Measurements from ENCODE around the gene CNIH3. TPM values are rescaled to one million over a fixed set of nuclear protein-coding genes. Genes with fewer than 3 reads are reported as not detected.
"Not testable (repeated sequence)": the region's sequence is repeated elsewhere in the genome, so short reads cannot be mapped to it uniquely, and the experiment has no call there.

CNIH3 gene
- total and polyA plus RNA-seq, 7 experiments from 2014 or later: 1.0 to 4.2 (median 2.0) TPM

DNA sequence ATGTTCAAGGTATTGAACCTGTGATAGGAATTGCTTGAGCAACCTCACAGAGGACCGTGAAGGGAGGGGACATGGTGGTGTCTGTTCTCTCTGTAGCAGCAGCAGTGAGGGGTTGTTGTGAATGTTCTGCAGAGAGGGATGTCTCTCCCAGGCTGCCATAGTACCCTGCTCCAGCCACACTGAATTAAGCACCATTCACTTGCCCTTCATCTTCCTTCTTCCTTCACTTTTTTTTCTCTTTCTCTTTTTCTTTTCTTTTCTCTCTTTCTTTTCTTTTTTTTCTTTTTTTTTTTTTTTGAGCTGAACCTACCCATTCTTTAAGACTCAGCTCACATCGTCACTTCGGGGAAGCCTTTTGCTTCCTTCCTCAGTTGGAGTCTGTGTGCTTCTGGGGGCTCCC, 89.5 kb downstream of the CNIH3 start:
- no peak overlapping the region for H3K4me3 Mint-ChIP-seq
- peaks cover 0 to 11% (median 5%) of the 10 kb centered on the region in 5 donors for H3K27me3 Mint-ChIP-seq
- no peaks in the 10 kb centered on the region for H3K36me3 ChIP-seq (ENCODE audit: control insufficient read depth in 2 of 3, insufficient read depth in 3 of 3, low read length in 3 of 3)

DNA sequence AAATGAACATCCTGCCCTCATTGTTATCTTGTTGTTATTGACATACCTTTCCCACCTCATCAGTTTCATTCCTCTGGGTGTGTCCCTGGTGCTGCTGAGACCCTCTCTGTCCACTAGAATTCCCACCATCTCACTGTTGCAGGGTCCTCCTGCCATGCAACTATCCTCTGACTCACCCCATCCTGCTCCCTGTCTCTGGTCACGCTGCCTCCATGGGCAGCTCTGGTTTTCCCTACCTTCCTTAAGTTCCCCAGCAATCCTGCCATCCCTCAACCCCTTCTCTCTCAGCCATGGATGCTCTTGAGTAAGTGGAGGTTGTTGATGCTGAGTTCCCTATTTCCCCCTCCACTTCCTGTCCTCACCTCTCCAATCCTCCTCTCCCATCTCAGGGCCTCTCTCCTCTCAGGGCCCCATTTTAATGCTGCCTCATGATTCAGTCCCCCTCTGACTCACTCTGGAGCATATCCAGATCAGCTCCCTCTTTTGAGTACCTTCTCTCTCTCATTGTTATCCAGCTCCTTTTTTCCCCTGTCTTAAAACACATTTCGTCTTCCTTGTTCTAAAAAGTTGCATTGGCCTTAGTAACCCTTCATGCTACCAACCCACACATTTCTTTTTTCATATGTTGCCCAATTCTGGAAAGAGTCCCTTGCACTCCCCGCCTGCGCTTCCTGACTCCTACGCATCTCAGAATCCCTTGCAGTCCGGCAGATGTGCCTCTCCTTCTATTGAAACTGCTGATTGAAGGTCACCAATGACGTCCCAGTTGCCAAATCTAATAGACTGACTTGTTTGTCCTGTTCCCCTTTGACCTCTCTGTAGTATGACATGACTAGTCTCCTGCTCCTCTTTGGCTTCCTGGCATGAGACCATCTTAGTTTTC, 92.0 kb downstream of the CNIH3 start:
- Histone ChIP-seq H3K9me3 (ENCODE audit: control insufficient read depth in 2 of 3, low read length in 3 of 3) (no peaks in the 10 kb centered on the region), H3K4me1 (ENCODE audit: control insufficient read depth in 2 of 2, insufficient read depth in 2 of 2, low read length in 2 of 2) (no peaks in the 10 kb centered on the region), H3K4me3 (ENCODE audit: low read length) (no peak overlapping the region), H3K27ac (ENCODE audit: low read depth, low read length) (no peak overlapping the region), H3K36me3 (ENCODE audit: control insufficient read depth in 2 of 3, insufficient read depth in 3 of 3, low read length in 3 of 3) (no peaks in the 10 kb centered on the region), H3K27me3 (ENCODE audit: control insufficient read depth in 2 of 2, insufficient read depth in 2 of 2, low read length in 2 of 2) (no peaks in the 10 kb centered on the region)
- Mint-ChIP-seq H3K4me3 (no peak overlapping the region), H3K27ac (no peak overlapping the region), H3K9me3 (no peaks in the 10 kb centered on the region), H3K4me1 (peaks cover 0 to 6% (median 0%) of the 10 kb centered on the region in 7 donors), H3K36me3 (no peaks in the 10 kb centered on the region), H3K27me3 (peaks cover 0 to 11% (median 5%) of the 10 kb centered on the region in 5 donors)
- DNase-seq: no peak
- ATAC-seq: no peak
- ChIA-PET CTCF (no interaction called here), POLR2A (no interaction called here)
- intact Hi-C loops (cut with micrococcal nuclease): no loop called here

More for the DNA sequence above, 89.5 kb downstream of the CNIH3 start:
- Mint-ChIP-seq H3K36me3 (no peaks in the 10 kb centered on the region), H3K4me1 (peaks cover 0 to 6% (median 0%) of the 10 kb centered on the region in 7 donors), H3K9me3 (no peaks in the 10 kb centered on the region), H3K27ac (no peak overlapping the region)
- DNase-seq: no peak
- ChIA-PET CTCF (no interaction called here), POLR2A (no interaction called here)
- no peaks in the 10 kb centered on the region for H3K4me1 ChIP-seq (ENCODE audit: control insufficient read depth in 2 of 2, insufficient read depth in 2 of 2, low read length in 2 of 2)
- H3K27me3 ChIP-seq (ENCODE audit: control insufficient read depth in 2 of 2, insufficient read depth in 2 of 2, low read length in 2 of 2): no peaks in the 10 kb centered on the region
- intact Hi-C loops (cut with micrococcal nuclease): no loop called here
- no peak overlapping the region for H3K27ac ChIP-seq (ENCODE audit: low read depth, low read length)
- H3K9me3 ChIP-seq (ENCODE audit: control insufficient read depth in 2 of 3, low read length in 3 of 3): no peaks in the 10 kb centered on the region
- H3K4me3 ChIP-seq (ENCODE audit: low read length): no peak overlapping the region
- no peak for ATAC-seq

DNA sequence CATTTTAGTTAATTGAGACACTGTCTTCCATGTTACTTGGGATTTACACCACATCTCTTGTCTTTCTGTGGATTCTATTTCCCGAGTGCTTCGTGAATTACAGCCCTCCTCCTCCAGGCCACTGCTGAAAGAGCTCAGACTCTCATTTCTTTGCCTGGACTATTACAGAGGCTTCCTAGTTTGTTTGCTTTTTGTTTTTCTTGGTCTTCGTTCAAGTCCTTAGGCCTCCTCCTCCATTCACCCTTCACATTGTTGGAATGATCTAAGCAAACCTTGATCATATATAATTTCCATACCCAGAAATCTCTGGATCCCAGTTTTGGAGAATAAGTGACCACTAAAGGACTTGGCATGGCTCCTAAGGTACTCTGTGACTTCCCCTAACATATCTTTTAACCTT, 94.1 kb downstream of the CNIH3 start:
- H3K27ac Mint-ChIP-seq: no peak overlapping the region
- no peak for DNase-seq

DNA sequence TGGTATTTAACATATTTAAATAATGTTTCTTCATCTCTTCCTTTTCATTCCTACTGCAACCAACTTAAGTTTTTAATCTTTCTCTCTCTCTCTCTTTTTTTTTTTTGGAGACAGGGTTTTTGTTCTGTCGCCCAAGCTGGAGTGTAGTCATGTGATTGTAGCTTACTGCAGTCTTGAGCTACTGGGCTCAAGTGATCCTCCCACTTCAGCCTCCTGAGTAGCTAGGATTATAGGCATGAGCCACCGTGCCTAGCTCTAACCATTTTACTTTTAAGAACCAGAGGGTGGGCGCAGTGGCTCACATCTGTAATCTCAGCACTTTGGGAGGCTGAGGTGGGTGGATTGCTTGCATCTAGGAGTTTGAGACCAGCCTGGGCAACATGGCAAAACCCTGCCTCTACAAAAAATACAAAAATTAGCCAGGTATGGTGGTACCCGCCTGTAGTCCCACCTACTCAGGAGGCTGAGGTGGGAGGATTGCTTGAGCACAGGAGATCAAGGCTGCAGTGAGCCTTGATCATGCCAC, 95.2 kb downstream of the CNIH3 start:
- H3K4me3 ChIP-seq (ENCODE audit: low read length); H3K4me1 Mint-ChIP-seq; H3K4me3 Mint-ChIP-seq; H3K36me3 Mint-ChIP-seq; H3K9me3 Mint-ChIP-seq; H3K4me1 ChIP-seq (ENCODE audit: control insufficient read depth in 2 of 2, insufficient read depth in 2 of 2, low read length in 2 of 2); ATAC-seq; POLR2A ChIA-PET; H3K27me3 ChIP-seq (ENCODE audit: control insufficient read depth in 2 of 2, insufficient read depth in 2 of 2, low read length in 2 of 2); H3K36me3 ChIP-seq (ENCODE audit: control insufficient read depth in 2 of 3, insufficient read depth in 3 of 3, low read length in 3 of 3); intact Hi-C loops (cut with micrococcal nuclease); H3K27me3 Mint-ChIP-seq; DNase-seq; H3K27ac ChIP-seq (ENCODE audit: low read depth, low read length); H3K27ac Mint-ChIP-seq; H3K9me3 ChIP-seq (ENCODE audit: control insufficient read depth in 2 of 3, low read length in 3 of 3): not testable (repeated sequence)
- CTCF ChIA-PET: interaction anchor here (0.8 kb wide), 1 partner anchor 1089 kb away, joined by 4 read pairs; no protein-coding TSS in a partner anchor

More for the DNA sequence above, 94.1 kb downstream of the CNIH3 start:
- ChIA-PET POLR2A (no interaction called here), CTCF (interaction anchor here (0.8 kb wide), 1 partner anchor 1088 kb away, joined by 4 read pairs; no protein-coding TSS in a partner anchor)
- Mint-ChIP-seq H3K27me3 (peaks cover 0 to 8% (median 5%) of the 10 kb centered on the region in 5 donors), H3K4me3 (no peak overlapping the region), H3K36me3 (no peaks in the 10 kb centered on the region), H3K9me3 (no peaks in the 10 kb centered on the region), H3K4me1 (peaks cover 0 to 6% (median 0%) of the 10 kb centered on the region in 7 donors)
- H3K4me1 ChIP-seq (ENCODE audit: control insufficient read depth in 2 of 2, insufficient read depth in 2 of 2, low read length in 2 of 2): no peaks in the 10 kb centered on the region
- no peak overlapping the region for H3K4me3 ChIP-seq (ENCODE audit: low read length)
- no peaks in the 10 kb centered on the region for H3K36me3 ChIP-seq (ENCODE audit: control insufficient read depth in 2 of 3, insufficient read depth in 3 of 3, low read length in 3 of 3)
- intact Hi-C loops (cut with micrococcal nuclease): no loop called here
- no peaks in the 10 kb centered on the region for H3K27me3 ChIP-seq (ENCODE audit: control insufficient read depth in 2 of 2, insufficient read depth in 2 of 2, low read length in 2 of 2)
- H3K27ac ChIP-seq (ENCODE audit: low read depth, low read length): no peak overlapping the region
- H3K9me3 ChIP-seq (ENCODE audit: control insufficient read depth in 2 of 3, low read length in 3 of 3): no peaks in the 10 kb centered on the region
- no peak for ATAC-seq

DNA sequence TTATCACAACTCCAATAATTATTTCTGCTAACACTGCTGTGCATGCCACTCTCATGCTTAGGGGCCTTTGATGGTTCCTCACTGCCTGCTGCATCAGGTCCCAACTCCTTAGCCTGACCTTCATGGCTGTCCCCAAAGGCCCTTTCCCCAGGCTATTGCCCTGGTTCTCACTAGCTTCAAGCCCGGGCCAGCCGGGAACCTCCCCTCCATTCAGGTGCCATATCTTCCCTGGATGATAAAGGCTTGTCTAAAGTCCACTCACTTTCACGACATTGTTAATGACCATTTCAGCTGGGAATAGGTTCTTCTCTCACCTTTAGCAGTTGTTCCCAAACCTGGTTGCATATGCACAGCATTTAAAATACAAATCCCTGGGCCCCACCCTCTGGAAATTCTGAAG, 95.8 kb downstream of the CNIH3 start:
- H3K27me3 ChIP-seq (ENCODE audit: control insufficient read depth in 2 of 2, insufficient read depth in 2 of 2, low read length in 2 of 2): no peaks in the 10 kb centered on the region
- CTCF ChIA-PET: no interaction called here

DNA sequence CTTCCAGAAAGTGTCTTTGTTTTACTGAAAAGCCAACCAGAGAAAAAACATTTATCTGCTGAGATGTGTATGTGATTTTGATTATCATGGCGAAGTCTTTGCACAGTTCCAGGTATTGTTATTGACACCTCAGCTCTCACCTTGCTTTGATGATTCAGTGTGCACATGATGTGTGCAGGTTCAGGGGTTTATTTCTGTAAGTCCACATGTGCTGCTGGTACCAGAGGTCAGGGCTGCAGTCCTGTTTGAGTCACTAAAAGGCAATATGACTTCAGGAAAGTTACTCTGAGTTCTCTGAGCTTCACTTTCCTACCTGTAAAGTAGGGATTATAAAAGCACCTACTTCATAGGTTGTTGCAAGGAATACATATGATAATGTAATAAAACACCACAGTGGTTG, 97.1 kb downstream of the CNIH3 start:
- Histone ChIP-seq H3K4me3 (ENCODE audit: low read length) (no peak overlapping the region), H3K27me3 (ENCODE audit: control insufficient read depth in 2 of 2, insufficient read depth in 2 of 2, low read length in 2 of 2) (no peaks in the 10 kb centered on the region), H3K9me3 (ENCODE audit: control insufficient read depth in 2 of 3, low read length in 3 of 3) (no peaks in the 10 kb centered on the region), H3K27ac (ENCODE audit: low read depth, low read length) (no peak overlapping the region), H3K4me1 (ENCODE audit: control insufficient read depth in 2 of 2, insufficient read depth in 2 of 2, low read length in 2 of 2) (no peaks in the 10 kb centered on the region), H3K36me3 (ENCODE audit: control insufficient read depth in 2 of 3, insufficient read depth in 3 of 3, low read length in 3 of 3) (no peaks in the 10 kb centered on the region)
- intact Hi-C loops (cut with micrococcal nuclease): no loop called here
- Mint-ChIP-seq H3K27me3 (peaks cover 5 to 13% (median 12%) of the 10 kb centered on the region in 5 donors), H3K4me1 (peaks cover 0 to 5% (median 0%) of the 10 kb centered on the region in 7 donors), H3K36me3 (no peaks in the 10 kb centered on the region), H3K27ac (no peak overlapping the region), H3K9me3 (no peaks in the 10 kb centered on the region), H3K4me3 (no peak overlapping the region)
- POLR2A ChIA-PET: no interaction called here
- CTCF ChIA-PET: no interaction called here
- no peak for DNase-seq
- ATAC-seq: no peak

More for the DNA sequence above, 95.8 kb downstream of the CNIH3 start:
- no peaks in the 10 kb centered on the region for H3K36me3 ChIP-seq (ENCODE audit: control insufficient read depth in 2 of 3, insufficient read depth in 3 of 3, low read length in 3 of 3)
- ATAC-seq (no peak), DNase-seq (no peak)
- H3K27ac ChIP-seq (ENCODE audit: low read depth, low read length): no peak overlapping the region
- peaks cover 0 to 6% (median 0%) of the 10 kb centered on the region in 7 donors for H3K4me1 Mint-ChIP-seq
- peaks cover 0 to 9% (median 5%) of the 10 kb centered on the region in 5 donors for H3K27me3 Mint-ChIP-seq
- no peaks in the 10 kb centered on the region for H3K36me3 Mint-ChIP-seq
- no peaks in the 10 kb centered on the region for H3K9me3 ChIP-seq (ENCODE audit: control insufficient read depth in 2 of 3, low read length in 3 of 3)
- H3K4me3 Mint-ChIP-seq: no peak overlapping the region
- POLR2A ChIA-PET: no interaction called here
- no peaks in the 10 kb centered on the region for H3K9me3 Mint-ChIP-seq
- intact Hi-C loops (cut with micrococcal nuclease): no loop called here
- no peaks in the 10 kb centered on the region for H3K4me1 ChIP-seq (ENCODE audit: control insufficient read depth in 2 of 2, insufficient read depth in 2 of 2, low read length in 2 of 2)
- H3K27ac Mint-ChIP-seq: no peak overlapping the region
- H3K4me3 ChIP-seq (ENCODE audit: low read length): no peak overlapping the region

DNA sequence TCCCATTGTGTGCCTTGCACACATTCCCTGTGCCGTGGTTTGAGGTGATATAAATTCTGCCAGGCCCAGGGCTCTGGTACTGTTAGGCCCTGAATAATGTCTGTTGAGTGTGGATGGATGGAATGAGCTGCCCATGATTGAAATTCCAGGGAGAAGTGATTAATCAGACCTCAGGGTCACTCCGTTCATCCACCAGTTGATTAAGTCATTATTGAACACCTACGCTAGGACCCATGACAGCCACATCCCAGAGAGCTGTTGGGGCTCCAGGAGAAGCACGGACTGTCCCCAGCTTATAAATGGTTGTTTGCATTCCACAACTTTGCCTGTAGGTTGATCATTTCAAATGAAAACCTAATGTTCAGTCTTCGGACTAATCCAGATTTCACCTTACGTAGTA, 98.4 kb downstream of the CNIH3 start:
- Mint-ChIP-seq H3K27ac (no peak overlapping the region), H3K4me3 (no peak overlapping the region), H3K36me3 (no peaks in the 10 kb centered on the region), H3K27me3 (peaks cover 10 to 19% (median 15%) of the 10 kb centered on the region in 5 donors), H3K4me1 (peaks cover 0 to 14% (median 4%) of the 10 kb centered on the region in 7 donors), H3K9me3 (no peaks in the 10 kb centered on the region)
- H3K27me3 ChIP-seq (ENCODE audit: control insufficient read depth in 2 of 2, insufficient read depth in 2 of 2, low read length in 2 of 2): no peaks in the 10 kb centered on the region
- H3K9me3 ChIP-seq (ENCODE audit: control insufficient read depth in 2 of 3, low read length in 3 of 3): no peaks in the 10 kb centered on the region
- ATAC-seq (no peak), DNase-seq (no peak)
- H3K27ac ChIP-seq (ENCODE audit: low read depth, low read length): no peak overlapping the region
- intact Hi-C loops (cut with micrococcal nuclease): no loop called here
- POLR2A ChIA-PET: no interaction called here
- no peaks in the 10 kb centered on the region for H3K4me1 ChIP-seq (ENCODE audit: control insufficient read depth in 2 of 2, insufficient read depth in 2 of 2, low read length in 2 of 2)
- H3K4me3 ChIP-seq (ENCODE audit: low read length): no peak overlapping the region
- CTCF ChIA-PET: no interaction called here
- H3K36me3 ChIP-seq (ENCODE audit: control insufficient read depth in 2 of 3, insufficient read depth in 3 of 3, low read length in 3 of 3): no peaks in the 10 kb centered on the region
